ENCODE data around the gene ADCY5.

ADCY5 gene

DNA sequence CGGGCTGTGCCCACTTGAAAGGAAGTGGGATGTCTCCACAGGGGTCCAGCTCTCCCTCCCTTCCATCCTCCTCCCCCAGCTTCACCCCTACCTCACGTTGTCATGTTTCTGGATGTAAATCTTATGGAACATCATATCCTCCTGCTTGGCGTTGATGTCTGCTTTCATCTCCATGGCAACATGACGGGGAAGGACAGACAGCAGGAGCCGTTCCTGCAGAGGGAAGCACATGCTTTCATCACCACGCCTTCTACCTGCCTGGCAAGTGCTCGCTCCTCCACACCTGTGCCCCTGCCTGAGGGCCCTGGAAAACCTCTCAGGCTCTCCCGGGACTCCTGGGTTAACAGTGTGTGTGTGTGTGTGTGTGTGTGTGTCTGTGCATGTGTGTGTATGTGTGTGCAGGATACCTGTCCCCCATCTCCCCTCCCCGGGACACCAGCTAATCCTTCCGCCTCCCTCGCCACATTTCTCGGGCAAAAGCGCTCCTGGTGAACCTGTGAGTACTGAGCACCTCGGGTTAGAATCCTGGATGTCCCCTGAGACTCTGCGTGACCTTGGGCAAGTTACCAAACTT is 101.1 kb downstream of the ADCY5 start (continued):
- TF ChIP-seq, protein P1, sequence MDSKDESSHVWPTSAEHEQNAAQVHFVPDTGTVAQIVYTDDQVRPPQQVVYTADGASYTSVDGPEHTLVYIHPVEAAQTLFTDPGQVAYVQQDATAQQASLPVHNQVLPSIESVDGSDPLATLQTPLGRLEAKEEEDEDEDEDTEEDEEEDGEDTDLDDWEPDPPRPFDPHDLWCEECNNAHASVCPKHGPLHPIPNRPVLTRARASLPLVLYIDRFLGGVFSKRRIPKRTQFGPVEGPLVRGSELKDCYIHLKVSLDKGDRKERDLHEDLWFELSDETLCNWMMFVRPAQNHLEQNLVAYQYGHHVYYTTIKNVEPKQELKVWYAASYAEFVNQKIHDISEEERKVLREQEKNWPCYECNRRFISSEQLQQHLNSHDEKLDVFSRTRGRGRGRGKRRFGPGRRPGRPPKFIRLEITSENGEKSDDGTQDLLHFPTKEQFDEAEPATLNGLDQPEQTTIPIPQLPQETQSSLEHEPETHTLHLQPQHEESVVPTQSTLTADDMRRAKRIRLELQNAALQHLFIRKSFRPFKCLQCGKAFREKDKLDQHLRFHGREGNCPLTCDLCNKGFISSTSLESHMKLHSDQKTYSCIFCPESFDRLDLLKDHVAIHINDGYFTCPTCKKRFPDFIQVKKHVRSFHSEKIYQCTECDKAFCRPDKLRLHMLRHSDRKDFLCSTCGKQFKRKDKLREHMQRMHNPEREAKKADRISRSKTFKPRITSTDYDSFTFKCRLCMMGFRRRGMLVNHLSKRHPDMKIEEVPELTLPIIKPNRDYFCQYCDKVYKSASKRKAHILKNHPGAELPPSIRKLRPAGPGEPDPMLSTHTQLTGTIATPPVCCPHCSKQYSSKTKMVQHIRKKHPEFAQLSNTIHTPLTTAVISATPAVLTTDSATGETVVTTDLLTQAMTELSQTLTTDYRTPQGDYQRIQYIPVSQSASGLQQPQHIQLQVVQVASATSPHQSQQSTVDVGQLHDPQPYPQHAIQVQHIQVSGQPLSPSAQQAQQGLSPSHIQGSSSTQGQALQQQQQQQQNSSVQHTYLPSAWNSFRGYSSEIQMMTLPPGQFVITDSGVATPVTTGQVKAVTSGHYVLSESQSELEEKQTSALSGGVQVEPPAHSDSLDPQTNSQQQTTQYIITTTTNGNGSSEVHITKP (tag by site-specific recombination; IDR thresholded peaks at IDR 0.05), result no peak

DNA sequence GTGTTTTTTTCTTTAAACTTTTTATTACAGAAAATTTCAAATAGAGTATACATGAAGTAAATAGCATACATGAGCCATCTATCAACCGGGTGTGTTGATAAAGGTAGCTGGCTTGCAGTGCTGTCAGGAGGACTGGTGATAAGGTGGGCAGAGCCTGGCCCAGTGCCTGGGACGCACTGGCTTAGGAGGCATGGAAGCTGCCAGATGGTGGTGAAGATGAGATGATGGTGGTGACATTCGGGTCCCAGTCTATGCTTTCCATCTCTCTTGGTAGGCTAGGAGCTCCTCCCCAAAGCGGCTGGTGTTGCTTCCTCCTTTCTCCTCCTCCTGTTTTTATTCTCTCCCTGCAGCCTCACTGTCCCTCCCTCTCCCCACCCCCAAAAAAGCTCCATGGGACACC is 101.7 kb downstream of the ADCY5 start:
- no peaks in the 10 kb centered on the region for H3K9me3 ChIP-seq (ENCODE audit: control insufficient read depth, insufficient read depth, low read depth, low read length)
- peaks cover 9% of the 10 kb centered on the region; the same call in 1 of the 2 replicates for H3K4me1 ChIP-seq (ENCODE audit: control insufficient read depth, insufficient read depth, low read length)
- H3K36me3 ChIP-seq (ENCODE audit: control insufficient read depth in 2 of 2, insufficient read depth in 1 of 2, low read length in 2 of 2), result no peaks in the 10 kb centered on the region
- H3K4me3 ChIP-seq (ENCODE audit: low read depth, low read length), result no peak overlapping the region
- CTCF ChIA-PET, result interaction anchor here (0.6 to 0.7 kb wide), 3 partner anchors 15 to 957 kb away, joined by 3 read pairs; no protein-coding TSS in a partner anchor
- POLR2A ChIA-PET, result no interaction called here
- H3K27ac ChIP-seq (ENCODE audit: extremely low read depth, low read depth, low read length), result no peak overlapping the region
- TF ChIP-seq ZNF157 (tag by site-specific recombination; IDR thresholded peaks at IDR 0.05), result no peak
- no peak for TF ChIP-seq ZNF843 (tag by site-specific recombination; IDR thresholded peaks at IDR 0.05)
- no peak for TF ChIP-seq ZNF19 (tag by site-specific recombination; IDR thresholded peaks at IDR 0.05; ENCODE audit: low read depth)
- TF ChIP-seq ZNF248 (tag by site-specific recombination; IDR thresholded peaks at IDR 0.05), result no peak
- no peak for TF ChIP-seq ZNF121 (tag by site-specific recombination; IDR thresholded peaks at IDR 0.05)
- TF ChIP-seq ZNF311 (tag by site-specific recombination; IDR thresholded peaks at IDR 0.05; ENCODE audit: borderline replicate concordance), result no peak
- TF ChIP-seq, protein P2, sequence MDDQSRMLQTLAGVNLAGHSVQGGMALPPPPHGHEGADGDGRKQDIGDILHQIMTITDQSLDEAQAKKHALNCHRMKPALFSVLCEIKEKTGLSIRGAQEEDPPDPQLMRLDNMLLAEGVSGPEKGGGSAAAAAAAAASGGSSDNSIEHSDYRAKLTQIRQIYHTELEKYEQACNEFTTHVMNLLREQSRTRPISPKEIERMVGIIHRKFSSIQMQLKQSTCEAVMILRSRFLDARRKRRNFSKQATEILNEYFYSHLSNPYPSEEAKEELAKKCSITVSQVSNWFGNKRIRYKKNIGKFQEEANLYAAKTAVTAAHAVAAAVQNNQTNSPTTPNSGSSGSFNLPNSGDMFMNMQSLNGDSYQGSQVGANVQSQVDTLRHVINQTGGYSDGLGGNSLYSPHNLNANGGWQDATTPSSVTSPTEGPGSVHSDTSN (CRISPR knock-in tag; IDR thresholded peaks at IDR 0.05), result no peak
- no peak for TF ChIP-seq ZNF626 (tag by site-specific recombination; IDR thresholded peaks at IDR 0.05)
- TF ChIP-seq KLF16 (tag by site-specific recombination; IDR thresholded peaks at IDR 0.05), result no peak
- TF ChIP-seq, protein P3, sequence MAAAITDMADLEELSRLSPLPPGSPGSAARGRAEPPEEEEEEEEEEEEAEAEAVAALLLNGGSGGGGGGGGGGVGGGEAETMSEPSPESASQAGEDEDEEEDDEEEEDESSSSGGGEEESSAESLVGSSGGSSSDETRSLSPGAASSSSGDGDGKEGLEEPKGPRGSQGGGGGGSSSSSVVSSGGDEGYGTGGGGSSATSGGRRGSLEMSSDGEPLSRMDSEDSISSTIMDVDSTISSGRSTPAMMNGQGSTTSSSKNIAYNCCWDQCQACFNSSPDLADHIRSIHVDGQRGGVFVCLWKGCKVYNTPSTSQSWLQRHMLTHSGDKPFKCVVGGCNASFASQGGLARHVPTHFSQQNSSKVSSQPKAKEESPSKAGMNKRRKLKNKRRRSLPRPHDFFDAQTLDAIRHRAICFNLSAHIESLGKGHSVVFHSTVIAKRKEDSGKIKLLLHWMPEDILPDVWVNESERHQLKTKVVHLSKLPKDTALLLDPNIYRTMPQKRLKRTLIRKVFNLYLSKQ (tag by site-specific recombination; IDR thresholded peaks at IDR 0.05; ENCODE audit: borderline replicate concordance), result no peak
- TF ChIP-seq ZSCAN30 (tag by site-specific recombination; IDR thresholded peaks at IDR 0.05), result no peak
- TF ChIP-seq, protein P4, sequence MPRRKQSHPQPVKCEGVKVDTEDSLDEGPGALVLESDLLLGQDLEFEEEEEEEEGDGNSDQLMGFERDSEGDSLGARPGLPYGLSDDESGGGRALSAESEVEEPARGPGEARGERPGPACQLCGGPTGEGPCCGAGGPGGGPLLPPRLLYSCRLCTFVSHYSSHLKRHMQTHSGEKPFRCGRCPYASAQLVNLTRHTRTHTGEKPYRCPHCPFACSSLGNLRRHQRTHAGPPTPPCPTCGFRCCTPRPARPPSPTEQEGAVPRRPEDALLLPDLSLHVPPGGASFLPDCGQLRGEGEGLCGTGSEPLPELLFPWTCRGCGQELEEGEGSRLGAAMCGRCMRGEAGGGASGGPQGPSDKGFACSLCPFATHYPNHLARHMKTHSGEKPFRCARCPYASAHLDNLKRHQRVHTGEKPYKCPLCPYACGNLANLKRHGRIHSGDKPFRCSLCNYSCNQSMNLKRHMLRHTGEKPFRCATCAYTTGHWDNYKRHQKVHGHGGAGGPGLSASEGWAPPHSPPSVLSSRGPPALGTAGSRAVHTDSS (tag by site-specific recombination; IDR thresholded peaks at IDR 0.05), result no peak
- TF ChIP-seq, protein P5, sequence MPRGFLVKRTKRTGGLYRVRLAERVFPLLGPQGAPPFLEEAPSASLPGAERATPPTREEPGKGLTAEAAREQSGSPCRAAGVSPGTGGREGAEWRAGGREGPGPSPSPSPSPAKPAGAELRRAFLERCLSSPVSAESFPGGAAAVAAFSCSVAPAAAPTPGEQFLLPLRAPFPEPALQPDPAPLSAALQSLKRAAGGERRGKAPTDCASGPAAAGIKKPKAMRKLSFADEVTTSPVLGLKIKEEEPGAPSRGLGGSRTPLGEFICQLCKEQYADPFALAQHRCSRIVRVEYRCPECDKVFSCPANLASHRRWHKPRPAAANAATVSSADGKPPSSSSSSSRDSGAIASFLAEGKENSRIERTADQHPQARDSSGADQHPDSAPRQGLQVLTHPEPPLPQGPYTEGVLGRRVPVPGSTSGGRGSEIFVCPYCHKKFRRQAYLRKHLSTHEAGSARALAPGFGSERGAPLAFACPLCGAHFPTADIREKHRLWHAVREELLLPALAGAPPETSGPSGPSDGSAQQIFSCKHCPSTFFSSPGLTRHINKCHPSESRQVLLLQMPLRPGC (tag by site-specific recombination; IDR thresholded peaks at IDR 0.05), result no peak
- no peak for TF ChIP-seq ZNF777 (tag by site-specific recombination; IDR thresholded peaks at IDR 0.05; ENCODE audit: borderline replicate concordance)
- no peak for TF ChIP-seq ZNF239 (tag by site-specific recombination; IDR thresholded peaks at IDR 0.05)
- no peak for TF ChIP-seq ZNF335 (tag by site-specific recombination; conservative IDR thresholded peaks at IDR 0.05)
- TF ChIP-seq ZNF341 (tag by site-specific recombination; IDR thresholded peaks at IDR 0.05; ENCODE audit: low read depth), result no peak
